ENCODE measurements around the gene KIAA0930.
A peak's percentile ranks its signal among the peaks of the same experiment; 100 is the strongest.

The KIAA0930 gene

GRCh38 chr22:45171830-45172229 is 68.9 kb downstream of the KIAA0930 start:
- no peak for DNase-seq

- DNase-seq: peak in 1 of 2 donors; percentile 13
Measured at GRCh38 chr22:45169591-45170466, 70.9 kb downstream of the KIAA0930 start.

GRCh38 chr22:45166932-45167331 is 73.8 kb downstream of the KIAA0930 start:
- DNase-seq: no peak

- DNase-seq: peak; percentile 29 to 30
Measured at GRCh38 chr22:45164270-45165088, 76.2 kb downstream of the KIAA0930 start.

- DNase-seq: peak; percentile 94 to 96
Measured at GRCh38 chr22:45163451-45164269, 77.0 kb downstream of the KIAA0930 start, which contains the start of gene NUP50. NUP50 (plus strand) TSS chr22:45163925; CDS start chr22:45168178, 4,253 bp downstream.

GRCh38 chr22:45163099-45163450 is 77.6 kb downstream of the KIAA0930 start:
- no peak for DNase-seq

- no peak for DNase-seq
Measured at GRCh38 chr22:45162531-45162930, 78.2 kb downstream of the KIAA0930 start.

GRCh38 chr22:45159652-45160462 is 80.8 kb downstream of the KIAA0930 start:
- no peak for DNase-seq

- DNase-seq: no peak
Measured at GRCh38 chr22:45157907-45158306, 82.8 kb downstream of the KIAA0930 start.

- DNase-seq: no peak
Measured at GRCh38 chr22:45155050-45155840, 85.4 kb downstream of the KIAA0930 start.

- no peak for DNase-seq
Measured at GRCh38 chr22:45154383-45154782, 86.3 kb downstream of the KIAA0930 start.

GRCh38 chr22:45151503-45151902 is 89.2 kb downstream of the KIAA0930 start:
- no peak for DNase-seq

GRCh38 chr22:45150139-45150538 is 90.6 kb downstream of the KIAA0930 start:
- no peak for DNase-seq

- no peak for DNase-seq
Measured at GRCh38 chr22:45149671-45150070, 91.0 kb downstream of the KIAA0930 start.

- DNase-seq: no peak
Measured at GRCh38 chr22:45144916-45145315, 95.8 kb downstream of the KIAA0930 start.

GRCh38 chr22:45142376-45142775 is 98.3 kb downstream of the KIAA0930 start:
- DNase-seq: no peak

All from activated CD4-positive, alpha-beta T cell treated with anti-CD3 and anti-CD28 coated beads for 4 hours (primary cell).